Subcutaneous adipose tissue (tissue), 4 donors: Measurements from ENCODE around the gene MARCHF3. TPM values are rescaled to one million over a fixed set of nuclear protein-coding genes. Genes with fewer than 3 reads are reported as not detected.

ENCODE experiments used
- total RNA-seq, 4 donors: library from RNA; depleted of rRNA; stranded (reverse); fragments of >200 nt; gene quantifications; one replicate each; pipeline ENCODE4 v1.1.0, GENCODE V29; 2016
- TF ChIP-seq, protein P1 (sequence below): fragments of 450-650 bp; IDR thresholded peaks from one replicate; pipeline ENCODE4 v1.5.1; 2016; ENCODE audit warnings: low read depth, mild to moderate bottlenecking, control low read depth, antibody characterized with exemption, moderate library complexity

Gene MARCHF3
- total RNA-seq, 4 donors from 2014 or later = 5.8 to 30.7 (median 14.6) TPM

- TF ChIP-seq, protein P1, sequence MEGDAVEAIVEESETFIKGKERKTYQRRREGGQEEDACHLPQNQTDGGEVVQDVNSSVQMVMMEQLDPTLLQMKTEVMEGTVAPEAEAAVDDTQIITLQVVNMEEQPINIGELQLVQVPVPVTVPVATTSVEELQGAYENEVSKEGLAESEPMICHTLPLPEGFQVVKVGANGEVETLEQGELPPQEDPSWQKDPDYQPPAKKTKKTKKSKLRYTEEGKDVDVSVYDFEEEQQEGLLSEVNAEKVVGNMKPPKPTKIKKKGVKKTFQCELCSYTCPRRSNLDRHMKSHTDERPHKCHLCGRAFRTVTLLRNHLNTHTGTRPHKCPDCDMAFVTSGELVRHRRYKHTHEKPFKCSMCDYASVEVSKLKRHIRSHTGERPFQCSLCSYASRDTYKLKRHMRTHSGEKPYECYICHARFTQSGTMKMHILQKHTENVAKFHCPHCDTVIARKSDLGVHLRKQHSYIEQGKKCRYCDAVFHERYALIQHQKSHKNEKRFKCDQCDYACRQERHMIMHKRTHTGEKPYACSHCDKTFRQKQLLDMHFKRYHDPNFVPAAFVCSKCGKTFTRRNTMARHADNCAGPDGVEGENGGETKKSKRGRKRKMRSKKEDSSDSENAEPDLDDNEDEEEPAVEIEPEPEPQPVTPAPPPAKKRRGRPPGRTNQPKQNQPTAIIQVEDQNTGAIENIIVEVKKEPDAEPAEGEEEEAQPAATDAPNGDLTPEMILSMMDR = no peak
Observed at GRCh38 chr5:126954981-126955380, 75.4 kb downstream of the MARCHF3 start.

GRCh38 chr5:126953640-126954039 is 76.7 kb downstream of the MARCHF3 start:
- TF ChIP-seq, protein P1 = no peak

GRCh38 chr5:126949475-126949874 is 80.9 kb downstream of the MARCHF3 start:
- TF ChIP-seq, protein P1 = no peak

DNA sequence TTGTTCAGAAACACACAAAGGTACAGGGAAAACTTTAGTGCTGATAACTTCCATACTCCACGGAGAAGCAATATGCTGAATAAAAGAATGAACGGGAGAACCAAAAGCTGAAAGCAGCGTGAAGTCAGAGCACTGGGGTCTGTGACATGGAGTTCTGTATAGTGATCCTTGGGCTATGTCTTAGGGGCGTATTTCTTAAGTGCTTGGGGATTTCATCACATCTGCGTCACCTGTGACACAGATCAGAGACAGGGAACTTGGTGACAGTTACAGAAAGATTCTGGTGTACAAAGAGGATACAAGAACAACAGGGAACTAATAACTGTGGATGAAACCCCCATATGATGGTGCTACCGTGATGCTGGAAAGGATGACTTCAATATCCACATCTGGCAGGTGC is 81.9 kb downstream of the MARCHF3 start:
- TF ChIP-seq, protein P1 = no peak

DNA sequence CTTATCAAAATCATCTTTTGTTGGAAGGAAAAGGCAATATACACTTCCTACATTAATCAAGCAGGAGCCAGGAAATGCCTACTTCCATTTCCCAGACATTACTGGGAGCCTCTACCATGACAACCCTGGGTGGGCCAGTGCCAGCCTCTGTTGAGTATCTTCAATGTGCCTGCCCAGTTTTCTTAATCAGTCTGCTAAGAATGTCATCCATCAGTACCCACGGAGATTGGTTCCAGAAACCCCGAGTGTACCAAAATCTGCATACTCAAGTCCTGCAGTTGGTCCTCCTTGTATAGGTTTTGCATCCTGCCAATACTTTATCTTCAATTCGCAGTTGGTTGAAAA is 82.4 kb downstream of the MARCHF3 start:
- TF ChIP-seq, protein P1 = no peak

- TF ChIP-seq, protein P1 = no peak
Observed at GRCh38 chr5:126947146-126948010, 83.0 kb downstream of the MARCHF3 start.

GRCh38 chr5:126941403-126941802 is 89.0 kb downstream of the MARCHF3 start:
- TF ChIP-seq, protein P1 = no peak
